ENCODE measurements around the gene THBD. TPM values are rescaled to one million over a fixed set of nuclear protein-coding genes. Genes with fewer than 3 reads are reported as not detected.

The THBD gene
- total and polyA plus RNA-seq, 2 donors: 1.6 to 16.8 TPM

GRCh38 chr20:23047738-23048214 lies 1.7 kb downstream of the THBD start:
- Histone ChIP-seq H3K27ac (ENCODE audit: low read depth in 1 of 2, low read length in 1 of 2) (no peak overlapping the region), H3K9me3 (ENCODE audit: control insufficient read depth in 2 of 2, insufficient read depth in 1 of 2, low read length in 1 of 2) (peaks cover 0 to 4% of the 10 kb centered on the region in 2 donors), H3K27me3 (ENCODE audit: control insufficient read depth in 2 of 2, insufficient read depth in 1 of 2, low read length in 1 of 2) (peaks cover 54 to 64% of the 10 kb centered on the region in 2 donors), H3K36me3 (ENCODE audit: control insufficient read depth in 2 of 2, insufficient read depth in 2 of 2, low read length in 1 of 2) (no peaks in the 10 kb centered on the region), H3K4me1 (ENCODE audit: control insufficient read depth in 2 of 2, insufficient read depth in 2 of 2, low read length in 2 of 2) (peaks cover 3 to 36% of the 10 kb centered on the region in 2 donors), H3K4me3 (ENCODE audit: low read length in 2 of 2) (no peak overlapping the region)
- 11% methylated on average over 47 of the region's 47 CpGs for WGBS
- peak in 2 of 9 donors; percentile 38 to 42 for DNase-seq (ENCODE audit: low read depth in 6 of 9, low spot score in 9 of 9)

- no peak for DNase-seq (ENCODE audit: low read depth in 6 of 9, low spot score in 9 of 9)
- Histone ChIP-seq H3K4me3 (ENCODE audit: low read length in 2 of 2) (no peak overlapping the region), H3K4me1 (ENCODE audit: control insufficient read depth in 2 of 2, insufficient read depth in 2 of 2, low read length in 2 of 2) (peaks cover 3 to 36% of the 10 kb centered on the region in 2 donors), H3K9me3 (ENCODE audit: control insufficient read depth in 2 of 2, insufficient read depth in 1 of 2, low read length in 1 of 2) (peaks cover 0 to 4% of the 10 kb centered on the region in 2 donors), H3K27ac (ENCODE audit: low read depth in 1 of 2, low read length in 1 of 2) (no peak overlapping the region), H3K36me3 (ENCODE audit: control insufficient read depth in 2 of 2, insufficient read depth in 2 of 2, low read length in 1 of 2) (no peaks in the 10 kb centered on the region), H3K27me3 (ENCODE audit: control insufficient read depth in 2 of 2, insufficient read depth in 1 of 2, low read length in 1 of 2) (peaks cover 49 to 58% of the 10 kb centered on the region in 2 donors)
- WGBS: 71% methylated on average over 13 of the region's 13 CpGs
These were observed 2.3 kb downstream of the THBD start for GRCh38 chr20:23047001-23047737.

- H3K9me3 ChIP-seq (ENCODE audit: control insufficient read depth in 2 of 2, insufficient read depth in 1 of 2, low read length in 1 of 2): peaks cover 0 to 4% of the 10 kb centered on the region in 2 donors
- H3K4me3 ChIP-seq (ENCODE audit: low read length in 2 of 2): no peak overlapping the region
- no peaks in the 10 kb centered on the region for H3K36me3 ChIP-seq (ENCODE audit: control insufficient read depth in 2 of 2, insufficient read depth in 2 of 2, low read length in 1 of 2)
- no peak for DNase-seq (ENCODE audit: low read depth in 6 of 9, low spot score in 9 of 9)
- H3K27me3 ChIP-seq (ENCODE audit: control insufficient read depth in 2 of 2, insufficient read depth in 1 of 2, low read length in 1 of 2): peaks cover 43 to 51% of the 10 kb centered on the region in 2 donors
- H3K4me1 ChIP-seq (ENCODE audit: control insufficient read depth in 2 of 2, insufficient read depth in 2 of 2, low read length in 2 of 2): peaks cover 3 to 36% of the 10 kb centered on the region in 2 donors
- no peak overlapping the region for H3K27ac ChIP-seq (ENCODE audit: low read depth in 1 of 2, low read length in 1 of 2)
These were observed 3.0 kb downstream of the THBD start for GRCh38 chr20:23046431-23046830.

GRCh38 chr20:23043376-23043775 lies 6.1 kb downstream of the THBD start:
- DNase-seq (ENCODE audit: low read depth in 6 of 9, low spot score in 9 of 9): peak in 2 of 9 donors; percentile 19 to 41
- Histone ChIP-seq H3K27ac (ENCODE audit: low read depth in 1 of 2, low read length in 1 of 2) (no peak overlapping the region), H3K4me1 (ENCODE audit: control insufficient read depth in 2 of 2, insufficient read depth in 2 of 2, low read length in 2 of 2) (peaks cover 3 to 9% of the 10 kb centered on the region in 2 donors), H3K9me3 (ENCODE audit: control insufficient read depth in 2 of 2, insufficient read depth in 1 of 2, low read length in 1 of 2) (peaks cover 0 to 4% of the 10 kb centered on the region in 2 donors), H3K27me3 (ENCODE audit: control insufficient read depth in 2 of 2, insufficient read depth in 1 of 2, low read length in 1 of 2) (peaks cover 14 to 23% of the 10 kb centered on the region in 2 donors), H3K36me3 (ENCODE audit: control insufficient read depth in 2 of 2, insufficient read depth in 2 of 2, low read length in 1 of 2) (no peaks in the 10 kb centered on the region), H3K4me3 (ENCODE audit: low read length in 2 of 2) (no peak overlapping the region)
- WGBS: 89% methylated on average over 6 of the region's 6 CpGs

- 76% methylated on average over 3 of the region's 3 CpGs for WGBS
- Histone ChIP-seq H3K4me3 (ENCODE audit: low read length in 2 of 2) (no peak overlapping the region), H3K36me3 (ENCODE audit: control insufficient read depth in 2 of 2, insufficient read depth in 2 of 2, low read length in 1 of 2) (no peaks in the 10 kb centered on the region), H3K9me3 (ENCODE audit: control insufficient read depth in 2 of 2, insufficient read depth in 1 of 2, low read length in 1 of 2) (peaks cover 0 to under 1% of the 10 kb centered on the region in 2 donors), H3K27me3 (ENCODE audit: control insufficient read depth in 2 of 2, insufficient read depth in 1 of 2, low read length in 1 of 2) (peaks cover 3 to 12% of the 10 kb centered on the region in 2 donors), H3K27ac (ENCODE audit: low read depth in 1 of 2, low read length in 1 of 2) (no peak overlapping the region), H3K4me1 (ENCODE audit: control insufficient read depth in 2 of 2, insufficient read depth in 2 of 2, low read length in 2 of 2) (no peaks in the 10 kb centered on the region)
- no peak for DNase-seq (ENCODE audit: low read depth in 6 of 9, low spot score in 9 of 9)
These were observed 7.2 kb downstream of the THBD start for GRCh38 chr20:23042270-23042669.

GRCh38 chr20:23039885-23040508 lies 9.5 kb downstream of the THBD start:
- Histone ChIP-seq H3K4me3 (ENCODE audit: low read length in 2 of 2) (no peak overlapping the region), H3K9me3 (ENCODE audit: control insufficient read depth in 2 of 2, insufficient read depth in 1 of 2, low read length in 1 of 2) (peaks cover 0 to 5% of the 10 kb centered on the region in 2 donors), H3K4me1 (ENCODE audit: control insufficient read depth in 2 of 2, insufficient read depth in 2 of 2, low read length in 2 of 2) (no peaks in the 10 kb centered on the region), H3K27me3 (ENCODE audit: control insufficient read depth in 2 of 2, insufficient read depth in 1 of 2, low read length in 1 of 2) (peaks cover 9 to 22% of the 10 kb centered on the region in 2 donors), H3K36me3 (ENCODE audit: control insufficient read depth in 2 of 2, insufficient read depth in 2 of 2, low read length in 1 of 2) (no peaks in the 10 kb centered on the region), H3K27ac (ENCODE audit: low read depth in 1 of 2, low read length in 1 of 2) (no peak overlapping the region)
- DNase-seq (ENCODE audit: low read depth in 6 of 9, low spot score in 9 of 9): no peak
- 88% methylated on average over 3 of the region's 3 CpGs for WGBS

GRCh38 chr20:23039136-23039875 lies 10.2 kb downstream of the THBD start:
- no peaks in the 10 kb centered on the region for H3K4me1 ChIP-seq (ENCODE audit: control insufficient read depth in 2 of 2, insufficient read depth in 2 of 2, low read length in 2 of 2)
- no peaks in the 10 kb centered on the region for H3K36me3 ChIP-seq (ENCODE audit: control insufficient read depth in 2 of 2, insufficient read depth in 2 of 2, low read length in 1 of 2)
- no peak overlapping the region for H3K4me3 ChIP-seq (ENCODE audit: low read length in 2 of 2)
- 94% methylated on average over 5 of the region's 5 CpGs for WGBS
- DNase-seq (ENCODE audit: low read depth in 6 of 9, low spot score in 9 of 9): no peak
- peaks cover 1 to 5% of the 10 kb centered on the region in 2 donors for H3K9me3 ChIP-seq (ENCODE audit: control insufficient read depth in 2 of 2, insufficient read depth in 1 of 2, low read length in 1 of 2)
- H3K27ac ChIP-seq (ENCODE audit: low read depth in 1 of 2, low read length in 1 of 2): no peak overlapping the region
- H3K27me3 ChIP-seq (ENCODE audit: control insufficient read depth in 2 of 2, insufficient read depth in 1 of 2, low read length in 1 of 2): peaks cover 13 to 29% of the 10 kb centered on the region in 2 donors

- WGBS: 0% methylated on average over 3 of the region's 3 CpGs
- Histone ChIP-seq H3K36me3 (ENCODE audit: control insufficient read depth in 2 of 2, insufficient read depth in 2 of 2, low read length in 1 of 2) (no peaks in the 10 kb centered on the region), H3K9me3 (ENCODE audit: control insufficient read depth in 2 of 2, insufficient read depth in 1 of 2, low read length in 1 of 2) (peaks cover 1 to 5% of the 10 kb centered on the region in 2 donors), H3K27ac (ENCODE audit: low read depth in 1 of 2, low read length in 1 of 2) (no peak overlapping the region), H3K4me3 (ENCODE audit: low read length in 2 of 2) (no peak overlapping the region), H3K4me1 (ENCODE audit: control insufficient read depth in 2 of 2, insufficient read depth in 2 of 2, low read length in 2 of 2) (peaks cover 0 to 8% of the 10 kb centered on the region in 2 donors), H3K27me3 (ENCODE audit: control insufficient read depth in 2 of 2, insufficient read depth in 1 of 2, low read length in 1 of 2) (peaks cover 14 to 35% of the 10 kb centered on the region in 2 donors)
- no peak for DNase-seq (ENCODE audit: low read depth in 6 of 9, low spot score in 9 of 9)
These were observed 12.4 kb downstream of the THBD start for GRCh38 chr20:23037017-23037481.

Measured in thymus (tissue), 11 donors.